HEK293 (cell line): Measurements from ENCODE around the gene ZNF200.
A peak's percentile ranks its signal among the peaks of the same experiment; 100 is the strongest.

Source experiments
- GLI2 ChIP-seq: fragments of 450-650 bp; formaldehyde crosslinking; IDR thresholded peaks from 2 replicates; pipeline ENCODE4; 2017; ENCODE audit warnings: missing biosample characterization, missing genetic modification characterization, low read depth, borderline replicate concordance
- GLIS2 ChIP-seq: fragments of 450-650 bp; formaldehyde crosslinking; IDR thresholded peaks from 2 replicates; pipeline ENCODE4 v1.5.1; 2016; ENCODE audit warnings: missing biosample characterization, missing genetic modification characterization
- IKZF3 ChIP-seq: fragments of 450-650 bp; IDR thresholded peaks from 2 replicates; pipeline ENCODE4 v1.5.0; 2018; ENCODE audit warnings: missing biosample characterization, mild to moderate bottlenecking, missing genetic modification characterization, moderate library complexity
- KLF16 ChIP-seq: fragments of 450-650 bp; formaldehyde crosslinking; IDR thresholded peaks from 2 replicates; pipeline ENCODE4 v1.5.1; 2017; ENCODE audit warnings: missing biosample characterization, missing genetic modification characterization
- MYNN ChIP-seq: fragments of 450-650 bp; formaldehyde crosslinking; IDR thresholded peaks from 2 replicates; pipeline ENCODE4 v1.5.1; 2016; ENCODE audit warnings: missing biosample characterization, missing genetic modification characterization, borderline replicate concordance
- SP3 ChIP-seq: fragments of 450-650 bp; formaldehyde crosslinking; IDR thresholded peaks from 2 replicates; pipeline ENCODE4 v1.5.1; 2016; ENCODE audit warnings: missing biosample characterization, missing genetic modification characterization
- SP7 ChIP-seq: fragments of 450-650 bp; formaldehyde crosslinking; IDR thresholded peaks from 2 replicates; pipeline ENCODE4 v1.5.1; 2016; ENCODE audit warnings: missing biosample characterization, missing genetic modification characterization
- YY2 ChIP-seq: fragments of 450-650 bp; formaldehyde crosslinking; IDR thresholded peaks from 2 replicates; pipeline ENCODE4 v1.5.1; 2016; ENCODE audit warnings: missing biosample characterization, missing genetic modification characterization
- ZIC2 ChIP-seq: fragments of 450-650 bp; formaldehyde crosslinking; IDR thresholded peaks from 2 replicates; pipeline ENCODE4 v1.5.1; 2016; ENCODE audit warnings: missing biosample characterization, missing genetic modification characterization
- ZNF121 ChIP-seq: fragments of 450-650 bp; formaldehyde crosslinking; IDR thresholded peaks from 2 replicates; pipeline ENCODE4 v1.5.1; 2016; ENCODE audit warnings: missing biosample characterization, missing genetic modification characterization
- ZNF138 ChIP-seq: fragments of 450-650 bp; formaldehyde crosslinking; IDR thresholded peaks from 2 replicates; pipeline ENCODE4 v1.5.1; 2016; ENCODE audit warnings: missing biosample characterization, missing genetic modification characterization, borderline replicate concordance
- ZNF157 ChIP-seq: fragments of 450-650 bp; formaldehyde crosslinking; IDR thresholded peaks from 2 replicates; pipeline ENCODE4 v1.5.1; 2016; ENCODE audit warnings: missing biosample characterization, missing genetic modification characterization
- ZNF292 ChIP-seq: fragments of 450-650 bp; formaldehyde crosslinking; IDR thresholded peaks from 2 replicates; pipeline ENCODE4 v1.5.1; 2016; ENCODE audit warnings: low read depth, missing biosample characterization, missing genetic modification characterization, borderline replicate concordance
- ZNF302 ChIP-seq: fragments of 450-650 bp; formaldehyde crosslinking; IDR thresholded peaks from 2 replicates; pipeline ENCODE4 v1.5.1; 2016; ENCODE audit warnings: missing biosample characterization, missing genetic modification characterization, low read depth
- ZNF394 ChIP-seq: fragments of 450-650 bp; formaldehyde crosslinking; IDR thresholded peaks from 2 replicates; pipeline ENCODE4 v1.5.1; 2016; ENCODE audit warnings: missing biosample characterization, missing genetic modification characterization, mild to moderate bottlenecking, moderate library complexity, borderline replicate concordance
- ZNF416 ChIP-seq: fragments of 450-650 bp; formaldehyde crosslinking; IDR thresholded peaks from 2 replicates; pipeline ENCODE4 v1.5.1; 2016; ENCODE audit warnings: missing biosample characterization, missing genetic modification characterization
- ZNF423 ChIP-seq: fragments of 450-650 bp; formaldehyde crosslinking; IDR thresholded peaks from 2 replicates; pipeline ENCODE4 v1.5.1; 2016; ENCODE audit warnings: missing biosample characterization, missing genetic modification characterization
- ZNF473 ChIP-seq: fragments of 450-650 bp; formaldehyde crosslinking; IDR thresholded peaks from 2 replicates; pipeline ENCODE4 v1.5.1; 2017; ENCODE audit warnings: missing biosample characterization, missing genetic modification characterization
- ZNF529 ChIP-seq: fragments of 450-650 bp; formaldehyde crosslinking; IDR thresholded peaks from 2 replicates; pipeline ENCODE4 v1.5.1; 2017; ENCODE audit warnings: missing genetic modification characterization, missing biosample characterization; ENCODE audit not compliant: insufficient replicate concordance
- ZNF544 ChIP-seq: fragments of 450-650 bp; formaldehyde crosslinking; IDR thresholded peaks from 2 replicates; pipeline ENCODE4 v1.5.0; 2017; ENCODE audit warnings: missing biosample characterization, missing genetic modification characterization
- ZNF558 ChIP-seq: fragments of 450-650 bp; formaldehyde crosslinking; IDR thresholded peaks from 2 replicates; pipeline ENCODE4 v1.5.1; 2016; ENCODE audit warnings: missing biosample characterization, missing genetic modification characterization
- ZNF585B ChIP-seq: fragments of 450-650 bp; formaldehyde crosslinking; IDR thresholded peaks from 2 replicates; pipeline ENCODE4 v1.5.1; 2016; ENCODE audit warnings: missing biosample characterization, missing genetic modification characterization
- ZNF596 ChIP-seq: fragments of 450-650 bp; IDR thresholded peaks from 2 replicates; pipeline ENCODE4 v1.5.0; 2018; ENCODE audit warnings: missing biosample characterization, mild to moderate bottlenecking, missing genetic modification characterization, moderate library complexity
- ZNF626 ChIP-seq: fragments of 450-650 bp; sonication (Bioruptor Pico); formaldehyde crosslinking; IDR thresholded peaks from 2 replicates; pipeline ENCODE4 v1.5.1; 2018; ENCODE audit warnings: missing biosample characterization, missing genetic modification characterization, inconsistent platforms
- ZNF654 ChIP-seq: fragments of 450-650 bp; formaldehyde crosslinking; IDR thresholded peaks from 2 replicates; pipeline ENCODE4 v1.5.1; 2016; ENCODE audit warnings: low read depth, missing biosample characterization, missing genetic modification characterization
- ZNF664 ChIP-seq: fragments of 450-650 bp; formaldehyde crosslinking; IDR thresholded peaks from 2 replicates; pipeline ENCODE4 v1.5.1; 2016; ENCODE audit warnings: missing biosample characterization, missing genetic modification characterization
- ZNF76 ChIP-seq: fragments of 450-650 bp; formaldehyde crosslinking; IDR thresholded peaks from 2 replicates; pipeline ENCODE4; 2016; ENCODE audit warnings: low read depth, missing biosample characterization, missing genetic modification characterization, borderline replicate concordance
- ZNF776 ChIP-seq: fragments of 450-650 bp; formaldehyde crosslinking; IDR thresholded peaks from 2 replicates; pipeline ENCODE4 v1.5.0; 2017; ENCODE audit warnings: missing biosample characterization, missing genetic modification characterization, borderline replicate concordance
- ZNF837 ChIP-seq: fragments of 450-650 bp; formaldehyde crosslinking; IDR thresholded peaks from 2 replicates; pipeline ENCODE4 v1.5.1; 2016; ENCODE audit warnings: missing biosample characterization, missing genetic modification characterization
- TF ChIP-seq, protein P1 (sequence below): sonication (generic); formaldehyde crosslinking; IDR thresholded peaks from 2 replicates; pipeline ENCODE4 v1.8.1; 2022; ENCODE audit warnings: mild to moderate bottlenecking, moderate library complexity, missing genetic modification reagents
- TF ChIP-seq, protein P2 (sequence below): fragments of 450-650 bp; formaldehyde crosslinking; optimal IDR thresholded peaks from 2 replicates; pipeline ENCODE3; 2016; ENCODE audit warnings: missing biosample characterization, mild to moderate bottlenecking, missing genetic modification characterization
- TF ChIP-seq, protein P3 (sequence below): fragments of 450-650 bp; formaldehyde crosslinking; IDR thresholded peaks from 2 replicates; pipeline ENCODE4 v1.5.1; 2016; ENCODE audit warnings: missing biosample characterization, missing genetic modification characterization
- TF ChIP-seq, protein P4 (sequence below): fragments of 450-650 bp; formaldehyde crosslinking; IDR thresholded peaks from 2 replicates; pipeline ENCODE4 v1.5.1; 2016; ENCODE audit warnings: missing biosample characterization, missing genetic modification characterization
- TF ChIP-seq, protein P5 (sequence below): fragments of 450-650 bp; formaldehyde crosslinking; IDR thresholded peaks from 2 replicates; pipeline ENCODE4 v1.5.1; 2016; ENCODE audit warnings: missing biosample characterization, missing genetic modification characterization

Gene ZNF200

DNA sequence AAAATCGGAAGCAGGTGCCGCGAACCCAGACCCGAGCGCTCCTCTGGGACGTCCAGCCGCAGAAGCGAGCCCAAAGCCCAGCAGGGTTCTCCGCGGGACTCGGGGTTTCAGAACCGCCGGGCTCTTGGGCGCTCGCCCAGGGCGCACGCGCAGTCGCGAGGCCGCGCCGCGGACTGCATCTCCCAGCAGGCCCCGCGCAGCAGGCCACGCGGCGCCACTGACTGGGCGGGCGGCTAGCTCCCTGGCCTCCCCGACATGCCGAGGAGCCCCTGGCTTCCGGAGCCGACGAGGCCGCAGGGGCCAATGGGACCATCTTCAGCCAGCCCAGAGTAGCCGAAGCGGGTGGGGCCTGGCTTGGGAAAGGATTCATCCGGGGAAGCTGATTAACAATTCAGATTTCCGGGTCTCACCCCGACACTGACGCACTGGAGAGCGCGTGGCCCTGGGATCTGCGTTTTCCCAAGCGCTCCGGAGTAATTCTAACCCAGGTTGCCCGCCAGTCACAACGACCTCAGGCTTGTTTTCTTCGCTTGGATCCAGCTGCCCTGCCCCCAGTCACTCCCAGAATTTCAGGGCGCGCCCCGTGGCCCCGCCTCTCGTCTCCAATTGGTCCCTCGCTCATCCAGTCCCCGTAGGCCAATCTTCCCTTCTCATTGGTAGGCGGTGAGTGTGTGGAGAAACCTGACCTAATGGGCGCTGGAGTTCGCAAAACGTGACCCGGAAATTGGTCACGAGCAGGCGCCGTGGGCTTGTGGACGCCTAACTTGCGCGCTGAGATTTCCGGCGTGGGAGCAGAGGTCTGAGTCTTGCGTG is 48.0 kb upstream of the ZNF200 start, which contains the start of gene ZNF263 (continued):
- TF ChIP-seq, protein P1, sequence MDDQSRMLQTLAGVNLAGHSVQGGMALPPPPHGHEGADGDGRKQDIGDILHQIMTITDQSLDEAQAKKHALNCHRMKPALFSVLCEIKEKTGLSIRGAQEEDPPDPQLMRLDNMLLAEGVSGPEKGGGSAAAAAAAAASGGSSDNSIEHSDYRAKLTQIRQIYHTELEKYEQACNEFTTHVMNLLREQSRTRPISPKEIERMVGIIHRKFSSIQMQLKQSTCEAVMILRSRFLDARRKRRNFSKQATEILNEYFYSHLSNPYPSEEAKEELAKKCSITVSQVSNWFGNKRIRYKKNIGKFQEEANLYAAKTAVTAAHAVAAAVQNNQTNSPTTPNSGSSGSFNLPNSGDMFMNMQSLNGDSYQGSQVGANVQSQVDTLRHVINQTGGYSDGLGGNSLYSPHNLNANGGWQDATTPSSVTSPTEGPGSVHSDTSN (CRISPR knock-in tag), result no peak
- TF ChIP-seq ZIC2 (tag by site-specific recombination) (peak; percentile 7; the same call in 1 of the 2 replicates), ZNF654 (tag by site-specific recombination) (no peak), ZNF529 (tag by site-specific recombination) (no peak), ZNF596 (tag by site-specific recombination) (no peak), ZNF544 (tag by site-specific recombination) (no peak), GLIS2 (tag by site-specific recombination) (no peak; the same call in 1 of the 2 replicates), ZNF121 (tag by site-specific recombination) (peak; percentile 94), IKZF3 (tag by site-specific recombination) (peak; percentile 96), ZNF664 (tag by site-specific recombination) (no peak), ZNF292 (tag by site-specific recombination) (no peak), ZNF394 (tag by site-specific recombination) (peak; percentile 73), ZNF626 (tag by site-specific recombination) (no peak), ZNF423 (tag by site-specific recombination) (no peak), ZNF157 (tag by site-specific recombination) (no peak), SP7 (tag by site-specific recombination) (peak; percentile 74), ZNF473 (tag by site-specific recombination) (no peak), ZNF837 (tag by site-specific recombination) (no peak), ZNF585B (tag by site-specific recombination) (no peak), SP3 (tag by site-specific recombination) (peak; percentile 87), GLI2 (tag by site-specific recombination) (no peak), ZNF416 (tag by site-specific recombination) (no peak), KLF16 (tag by site-specific recombination) (no peak; the same call in 1 of the 2 replicates), ZNF776 (no peak), MYNN (tag by site-specific recombination) (no peak), ZNF138 (tag by site-specific recombination) (no peak), ZNF302 (no peak), ZNF76 (tag by site-specific recombination) (peak; percentile 95), YY2 (tag by site-specific recombination) (no peak), ZNF558 (tag by site-specific recombination) (no peak)
- TF ChIP-seq, protein P2, sequence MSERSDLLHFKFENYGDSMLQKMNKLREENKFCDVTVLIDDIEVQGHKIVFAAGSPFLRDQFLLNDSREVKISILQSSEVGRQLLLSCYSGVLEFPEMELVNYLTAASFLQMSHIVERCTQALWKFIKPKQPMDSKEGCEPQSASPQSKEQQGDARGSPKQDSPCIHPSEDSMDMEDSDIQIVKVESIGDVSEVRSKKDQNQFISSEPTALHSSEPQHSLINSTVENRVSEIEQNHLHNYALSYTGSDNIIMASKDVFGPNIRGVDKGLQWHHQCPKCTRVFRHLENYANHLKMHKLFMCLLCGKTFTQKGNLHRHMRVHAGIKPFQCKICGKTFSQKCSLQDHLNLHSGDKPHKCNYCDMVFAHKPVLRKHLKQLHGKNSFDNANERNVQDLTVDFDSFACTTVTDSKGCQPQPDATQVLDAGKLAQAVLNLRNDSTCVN (tag by site-specific recombination), result peak; percentile 90
- TF ChIP-seq, protein P3, sequence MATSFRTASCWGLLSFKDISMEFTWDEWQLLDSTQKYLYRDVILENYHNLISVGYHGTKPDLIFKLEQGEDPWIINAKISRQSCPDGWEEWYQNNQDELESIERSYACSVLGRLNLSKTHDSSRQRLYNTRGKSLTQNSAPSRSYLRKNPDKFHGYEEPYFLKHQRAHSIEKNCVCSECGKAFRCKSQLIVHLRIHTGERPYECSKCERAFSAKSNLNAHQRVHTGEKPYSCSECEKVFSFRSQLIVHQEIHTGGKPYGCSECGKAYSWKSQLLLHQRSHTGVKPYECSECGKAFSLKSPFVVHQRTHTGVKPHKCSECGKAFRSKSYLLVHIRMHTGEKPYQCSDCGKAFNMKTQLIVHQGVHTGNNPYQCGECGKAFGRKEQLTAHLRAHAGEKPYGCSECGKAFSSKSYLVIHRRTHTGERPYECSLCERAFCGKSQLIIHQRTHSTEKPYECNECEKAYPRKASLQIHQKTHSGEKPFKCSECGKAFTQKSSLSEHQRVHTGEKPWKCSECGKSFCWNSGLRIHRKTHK (tag by site-specific recombination), result no peak
- TF ChIP-seq, protein P4, sequence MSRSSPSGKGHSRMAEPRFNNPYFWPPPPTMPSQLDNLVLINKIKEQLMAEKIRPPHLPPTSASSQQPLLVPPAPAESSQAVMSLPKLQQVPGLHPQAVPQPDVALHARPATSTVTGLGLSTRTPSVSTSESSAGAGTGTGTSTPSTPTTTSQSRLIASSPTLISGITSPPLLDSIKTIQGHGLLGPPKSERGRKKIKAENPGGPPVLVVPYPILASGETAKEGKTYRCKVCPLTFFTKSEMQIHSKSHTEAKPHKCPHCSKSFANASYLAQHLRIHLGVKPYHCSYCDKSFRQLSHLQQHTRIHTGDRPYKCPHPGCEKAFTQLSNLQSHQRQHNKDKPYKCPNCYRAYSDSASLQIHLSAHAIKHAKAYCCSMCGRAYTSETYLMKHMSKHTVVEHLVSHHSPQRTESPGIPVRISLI, result no peak
- TF ChIP-seq, protein P5, sequence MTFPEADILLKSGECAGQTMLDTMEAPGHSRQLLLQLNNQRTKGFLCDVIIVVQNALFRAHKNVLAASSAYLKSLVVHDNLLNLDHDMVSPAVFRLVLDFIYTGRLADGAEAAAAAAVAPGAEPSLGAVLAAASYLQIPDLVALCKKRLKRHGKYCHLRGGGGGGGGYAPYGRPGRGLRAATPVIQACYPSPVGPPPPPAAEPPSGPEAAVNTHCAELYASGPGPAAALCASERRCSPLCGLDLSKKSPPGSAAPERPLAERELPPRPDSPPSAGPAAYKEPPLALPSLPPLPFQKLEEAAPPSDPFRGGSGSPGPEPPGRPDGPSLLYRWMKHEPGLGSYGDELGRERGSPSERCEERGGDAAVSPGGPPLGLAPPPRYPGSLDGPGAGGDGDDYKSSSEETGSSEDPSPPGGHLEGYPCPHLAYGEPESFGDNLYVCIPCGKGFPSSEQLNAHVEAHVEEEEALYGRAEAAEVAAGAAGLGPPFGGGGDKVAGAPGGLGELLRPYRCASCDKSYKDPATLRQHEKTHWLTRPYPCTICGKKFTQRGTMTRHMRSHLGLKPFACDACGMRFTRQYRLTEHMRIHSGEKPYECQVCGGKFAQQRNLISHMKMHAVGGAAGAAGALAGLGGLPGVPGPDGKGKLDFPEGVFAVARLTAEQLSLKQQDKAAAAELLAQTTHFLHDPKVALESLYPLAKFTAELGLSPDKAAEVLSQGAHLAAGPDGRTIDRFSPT, result peak; percentile 48; the same call in 1 of the 2 replicates
